WERI-Rb-1 (cell line): ENCODE results near the gene FBXO38.

Experiments used
- DNase-seq: peaks from one replicate; pipeline ENCODE4 v3.0.0-alpha.2; 2020
- H3K27ac ChIP-seq: fragments of 250-450 bp; sonication (Bioruptor Pico); 2 replicates; pipeline ENCODE4 v1.5.1; 2020; ENCODE audit warnings: mild to moderate bottlenecking, moderate library complexity
- H3K27me3 ChIP-seq: fragments of 250-450 bp; sonication (Bioruptor Pico); 2 replicates; pipeline ENCODE4 v1.5.1; 2021; ENCODE audit warnings: mild to moderate bottlenecking, low read depth, moderate library complexity; ENCODE audit not compliant: insufficient read depth, severe bottlenecking
- H3K36me3 ChIP-seq: fragments of 250-450 bp; sonication (Bioruptor Pico); 2 replicates; pipeline ENCODE4 v1.5.1; 2020; ENCODE audit warnings: mild to moderate bottlenecking, moderate library complexity
- H3K4me3 ChIP-seq: 2 replicates; pipeline ENCODE4 v1.5.1; 2011; ENCODE audit warnings: low read depth, mild to moderate bottlenecking, control low read depth, low read length
- H3K9me3 ChIP-seq: fragments of 250-450 bp; sonication (Bioruptor Pico); 2 replicates; pipeline ENCODE4 v1.5.1; 2021; ENCODE audit warnings: mild to moderate bottlenecking, moderate library complexity; ENCODE audit not compliant: severe bottlenecking
- CTCF ChIP-seq: IDR thresholded peaks from 2 replicates; pipeline ENCODE4 v1.5.1; 2011; ENCODE audit warnings: low read depth, mild to moderate bottlenecking, control low read depth, inconsistent platforms, low read length

Gene FBXO38

GRCh38 chr5:148379340-148379739 is 4.4 kb upstream of the FBXO38 start:
- no peak for DNase-seq
- no peak overlapping the region for H3K27ac ChIP-seq
- H3K9me3 ChIP-seq: no peaks in the 10 kb centered on the region
- no peak for TF ChIP-seq CTCF
- H3K27me3 ChIP-seq: no peaks in the 10 kb centered on the region
- H3K36me3 ChIP-seq: no peaks in the 10 kb centered on the region
- H3K4me3 ChIP-seq: no peak overlapping the region

- Histone ChIP-seq H3K27me3 (no peaks in the 10 kb centered on the region), H3K36me3 (no peaks in the 10 kb centered on the region), H3K27ac (no peak overlapping the region), H3K4me3 (no peak overlapping the region), H3K9me3 (no peaks in the 10 kb centered on the region)
- no peak for TF ChIP-seq CTCF
- DNase-seq: no peak
Measured at GRCh38 chr5:148381906-148382305, 1.9 kb upstream of the FBXO38 start.

- H3K4me3 ChIP-seq: peak overlapping the region; percentile 93
- no peak for TF ChIP-seq CTCF
- DNase-seq: no peak
- H3K9me3 ChIP-seq: no peaks in the 10 kb centered on the region
- H3K36me3 ChIP-seq: peaks cover 4% of the 10 kb centered on the region; the same call in 1 of the 2 replicates
- peak overlapping the region; percentile 80 for H3K27ac ChIP-seq
- no peaks in the 10 kb centered on the region for H3K27me3 ChIP-seq
Measured at GRCh38 chr5:148382961-148383360, 797 bp upstream of the FBXO38 start.

GRCh38 chr5:148384380-148384737 is 601 bp downstream of the FBXO38 start:
- Histone ChIP-seq H3K36me3 (peaks cover 4% of the 10 kb centered on the region), H3K27ac (peak overlapping the region; percentile 80), H3K9me3 (no peaks in the 10 kb centered on the region), H3K4me3 (peak overlapping the region; percentile 93), H3K27me3 (no peaks in the 10 kb centered on the region)
- no peak for TF ChIP-seq CTCF
- no peak for DNase-seq

- no peak for DNase-seq
- H3K36me3 ChIP-seq: peaks cover 4% of the 10 kb centered on the region
- H3K27me3 ChIP-seq: no peaks in the 10 kb centered on the region
- no peaks in the 10 kb centered on the region for H3K9me3 ChIP-seq
- H3K27ac ChIP-seq: no peak overlapping the region
- no peak for TF ChIP-seq CTCF
- H3K4me3 ChIP-seq: no peak overlapping the region
Measured at GRCh38 chr5:148385094-148385493, 1.3 kb downstream of the FBXO38 start.

- Histone ChIP-seq H3K4me3 (no peak overlapping the region), H3K9me3 (no peaks in the 10 kb centered on the region), H3K27me3 (no peaks in the 10 kb centered on the region), H3K36me3 (peaks cover 4% of the 10 kb centered on the region), H3K27ac (no peak overlapping the region)
- DNase-seq: no peak
- no peak for TF ChIP-seq CTCF
Measured at GRCh38 chr5:148386041-148386440, 2.3 kb downstream of the FBXO38 start.
